Stimulated activated CD4-positive, alpha-beta T cell treated with anti-CD3 and anti-CD28 coated beads, Interleukin-15, amount 100 ng/mL, for 48 hours (primary cell): Measurements from ENCODE around the gene CNIH3.

Experiments
- DNase-seq, 2 donors: peaks; one replicate each; pipeline ENCODE4 v3.0.0-alpha.2; 2020; ENCODE audit warnings: low read depth in 2 of 2

Gene CNIH3

GRCh38 chr1:224743608-224744164 lies 127.6 kb downstream of the CNIH3 start:
- DNase-seq = no peak

- no peak for DNase-seq
These were observed 128.4 kb downstream of the CNIH3 start for GRCh38 chr1:224744521-224744920.

GRCh38 chr1:224745394-224745793 lies 129.3 kb downstream of the CNIH3 start:
- no peak for DNase-seq

GRCh38 chr1:224745924-224746323 lies 129.8 kb downstream of the CNIH3 start:
- DNase-seq = no peak

GRCh38 chr1:224747578-224747977 lies 131.5 kb downstream of the CNIH3 start:
- peak; percentile 3 to 4 for DNase-seq

GRCh38 chr1:224749916-224750315 lies 133.8 kb downstream of the CNIH3 start:
- no peak for DNase-seq

GRCh38 chr1:224751624-224752311 lies 135.7 kb downstream of the CNIH3 start:
- no peak for DNase-seq

GRCh38 chr1:224753491-224753890 lies 137.4 kb downstream of the CNIH3 start:
- no peak for DNase-seq

GRCh38 chr1:224755586-224755985 lies 139.5 kb downstream of the CNIH3 start:
- DNase-seq = no peak

GRCh38 chr1:224757508-224757907 lies 141.4 kb downstream of the CNIH3 start:
- DNase-seq = no peak

GRCh38 chr1:224759135-224759534 lies 143.0 kb downstream of the CNIH3 start:
- DNase-seq = no peak

GRCh38 chr1:224759681-224760091 lies 143.6 kb downstream of the CNIH3 start:
- no peak for DNase-seq

- DNase-seq = no peak
These were observed 144.0 kb downstream of the CNIH3 start for GRCh38 chr1:224760163-224760562.

- DNase-seq = no peak
These were observed 145.1 kb downstream of the CNIH3 start for GRCh38 chr1:224761245-224761644.

GRCh38 chr1:224762046-224762445 lies 145.9 kb downstream of the CNIH3 start:
- no peak for DNase-seq

GRCh38 chr1:224762701-224763100 lies 146.6 kb downstream of the CNIH3 start:
- DNase-seq = no peak

GRCh38 chr1:224763126-224763775 lies 147.1 kb downstream of the CNIH3 start:
- DNase-seq = no peak

GRCh38 chr1:224766266-224766665 lies 150.1 kb downstream of the CNIH3 start:
- no peak for DNase-seq

GRCh38 chr1:224767031-224767430 lies 150.9 kb downstream of the CNIH3 start:
- no peak for DNase-seq

- no peak for DNase-seq
These were observed 151.6 kb downstream of the CNIH3 start for GRCh38 chr1:224767676-224768075.

GRCh38 chr1:224768971-224769370 lies 152.9 kb downstream of the CNIH3 start:
- no peak for DNase-seq

GRCh38 chr1:224769452-224770335 lies 153.6 kb downstream of the CNIH3 start:
- DNase-seq = no peak
